ENCODE data around the gene CHST5. TPM values are rescaled to one million over a fixed set of nuclear protein-coding genes. Genes with fewer than 3 reads are reported as not detected.

CHST5 gene
- polyA plus RNA-seq (2013, experiment 1 of 2): 0.45 TPM
- not detected for polyA plus RNA-seq (2013, experiment 2 of 2)

- Histone ChIP-seq H3K27ac (ENCODE audit: low read depth, low read length) (no peak within 1 kb of the TSS), H3K4me1 (ENCODE audit: insufficient read depth, low read length) (no peaks in the 10 kb centered on the region), H3K27me3 (ENCODE audit: insufficient read depth, low read length) (no peaks in the 10 kb centered on the region), H3K9me3 (ENCODE audit: insufficient read depth, low read depth, low read length) (no peaks in the 10 kb centered on the region), H3K4me3 (ENCODE audit: low read length) (no peak within 1 kb of the TSS), H3K36me3 (ENCODE audit: insufficient read depth, low read length) (no peaks in the 10 kb centered on the region), H3K9ac (ENCODE audit: low read depth, low read length) (no peak within 1 kb of the TSS)
- WGBS: 92% methylated on average over 7 of the region's 7 CpGs
Measured at GRCh38 chr16:75535901-75536300, at the start of gene CHST5. Gene CHST5, minus strand, starts transcription at chr16:75536108. Its CDS starts 5,724 bp downstream, at chr16:75530384.

DNA sequence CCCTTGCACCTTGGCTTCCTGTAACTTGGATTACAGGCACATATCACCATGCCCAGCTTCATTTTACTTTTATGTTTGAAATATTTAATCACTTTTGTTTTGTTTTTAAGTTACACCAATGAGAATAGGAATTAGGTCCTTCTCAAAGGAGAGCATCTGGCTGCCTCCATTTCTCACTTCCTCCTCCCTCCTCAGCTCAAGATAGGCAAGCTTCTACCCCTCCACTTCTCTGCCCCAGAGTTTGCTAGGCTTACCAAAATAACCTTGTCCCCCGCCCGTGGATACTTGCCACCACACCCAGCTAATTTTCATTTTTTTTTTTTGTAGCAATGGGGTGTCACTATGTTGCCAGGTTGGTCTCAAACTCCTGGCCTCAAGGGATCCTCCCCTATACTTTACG is 48.2 kb upstream of the CHST5 start:
- no peak overlapping the region for H3K4me3 ChIP-seq (ENCODE audit: low read length)
- H3K4me1 ChIP-seq (ENCODE audit: insufficient read depth, low read length): peaks cover under 1% of the 10 kb centered on the region; the same call in 1 of the 2 replicates
- no peak overlapping the region for H3K9ac ChIP-seq (ENCODE audit: low read depth, low read length)
- no peaks in the 10 kb centered on the region for H3K9me3 ChIP-seq (ENCODE audit: insufficient read depth, low read depth, low read length)
- no peaks in the 10 kb centered on the region for H3K27me3 ChIP-seq (ENCODE audit: insufficient read depth, low read length)
- 88% methylated on average over 3 of the region's 3 CpGs for WGBS
- no peak overlapping the region for H3K27ac ChIP-seq (ENCODE audit: low read depth, low read length)
- peaks cover 9% of the 10 kb centered on the region for H3K36me3 ChIP-seq (ENCODE audit: insufficient read depth, low read length)

- no peak overlapping the region for H3K27ac ChIP-seq (ENCODE audit: low read depth, low read length)
- no peak overlapping the region for H3K4me3 ChIP-seq (ENCODE audit: low read length)
- H3K4me1 ChIP-seq (ENCODE audit: insufficient read depth, low read length): peaks cover 9% of the 10 kb centered on the region
- H3K9ac ChIP-seq (ENCODE audit: low read depth, low read length): no peak overlapping the region
- H3K27me3 ChIP-seq (ENCODE audit: insufficient read depth, low read length): no peaks in the 10 kb centered on the region
- peaks cover 45% of the 10 kb centered on the region for H3K36me3 ChIP-seq (ENCODE audit: insufficient read depth, low read length)
- WGBS: 94% methylated on average over 7 of the region's 7 CpGs
- no peaks in the 10 kb centered on the region for H3K9me3 ChIP-seq (ENCODE audit: insufficient read depth, low read depth, low read length)
Measured at GRCh38 chr16:75579281-75579834, 43.5 kb upstream of the CHST5 start.

GRCh38 chr16:75578725-75579124 is 42.8 kb upstream of the CHST5 start:
- 98% methylated on average over 1 of the region's 2 CpGs for WGBS
- H3K4me1 ChIP-seq (ENCODE audit: insufficient read depth, low read length): peaks cover 9% of the 10 kb centered on the region
- no peak overlapping the region for H3K9ac ChIP-seq (ENCODE audit: low read depth, low read length)
- no peak overlapping the region for H3K27ac ChIP-seq (ENCODE audit: low read depth, low read length)
- H3K36me3 ChIP-seq (ENCODE audit: insufficient read depth, low read length): peaks cover 51% of the 10 kb centered on the region
- H3K4me3 ChIP-seq (ENCODE audit: low read length): no peak overlapping the region
- H3K9me3 ChIP-seq (ENCODE audit: insufficient read depth, low read depth, low read length): no peaks in the 10 kb centered on the region
- H3K27me3 ChIP-seq (ENCODE audit: insufficient read depth, low read length): no peaks in the 10 kb centered on the region

DNA sequence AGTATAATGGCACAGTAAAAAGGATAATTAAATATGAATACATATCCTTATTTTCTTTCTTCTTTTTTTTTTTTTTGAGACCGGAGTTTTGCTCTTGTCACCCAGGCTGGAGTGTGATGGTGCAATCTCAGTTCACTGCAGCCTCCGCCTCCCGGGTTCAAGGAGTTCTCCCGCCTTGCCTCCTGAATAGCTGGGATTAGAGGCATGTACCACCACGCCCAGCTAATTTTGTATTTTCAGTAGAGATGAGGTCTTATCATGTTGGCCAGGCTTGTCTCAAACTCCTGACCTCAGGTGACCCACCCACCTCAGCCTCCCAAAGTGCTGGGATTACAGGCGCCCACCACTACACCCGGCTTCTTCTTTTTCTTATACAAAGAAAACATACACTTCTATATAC is 42.3 kb upstream of the CHST5 start:
- no peaks in the 10 kb centered on the region for H3K9me3 ChIP-seq (ENCODE audit: insufficient read depth, low read depth, low read length)
- peaks cover 9% of the 10 kb centered on the region for H3K4me1 ChIP-seq (ENCODE audit: insufficient read depth, low read length)
- peaks cover 57% of the 10 kb centered on the region for H3K36me3 ChIP-seq (ENCODE audit: insufficient read depth, low read length)
- H3K27ac ChIP-seq (ENCODE audit: low read depth, low read length): no peak overlapping the region
- H3K9ac ChIP-seq (ENCODE audit: low read depth, low read length): no peak overlapping the region
- H3K4me3 ChIP-seq (ENCODE audit: low read length): no peak overlapping the region
- no peaks in the 10 kb centered on the region for H3K27me3 ChIP-seq (ENCODE audit: insufficient read depth, low read length)
- 95% methylated on average over 6 of the region's 7 CpGs for WGBS

DNA sequence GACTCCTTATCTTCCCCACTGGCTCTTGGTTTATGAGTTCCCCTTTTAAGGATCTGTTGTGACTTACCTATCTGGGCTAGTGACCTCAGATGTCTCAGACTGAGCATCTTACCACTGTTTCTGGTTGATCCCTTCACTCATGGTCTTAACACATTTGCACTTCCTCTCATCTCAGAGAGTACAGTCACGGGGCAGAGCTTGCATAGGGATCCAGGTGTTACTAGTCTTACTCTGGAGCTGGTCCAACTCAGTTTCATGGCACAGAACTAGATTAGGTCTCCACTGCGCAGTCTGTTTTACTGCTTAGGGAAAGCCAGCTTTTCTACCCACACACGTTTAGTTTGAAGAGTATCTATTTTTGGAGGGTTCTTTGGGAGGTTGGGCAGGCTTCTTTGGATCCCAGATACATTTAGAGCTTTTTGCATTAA is 40.5 kb upstream of the CHST5 start:
- Histone ChIP-seq H3K4me1 (ENCODE audit: insufficient read depth, low read length) (peaks cover 9% of the 10 kb centered on the region), H3K27ac (ENCODE audit: low read depth, low read length) (no peak overlapping the region), H3K4me3 (ENCODE audit: low read length) (no peak overlapping the region), H3K36me3 (ENCODE audit: insufficient read depth, low read length) (peaks cover 72% of the 10 kb centered on the region), H3K27me3 (ENCODE audit: insufficient read depth, low read length) (no peaks in the 10 kb centered on the region), H3K9ac (ENCODE audit: low read depth, low read length) (no peak overlapping the region), H3K9me3 (ENCODE audit: insufficient read depth, low read depth, low read length) (no peaks in the 10 kb centered on the region)
- 74% methylated on average over 3 of the region's 3 CpGs for WGBS

GRCh38 chr16:75575958-75576357 is 40.0 kb upstream of the CHST5 start:
- Histone ChIP-seq H3K4me3 (ENCODE audit: low read length) (no peak overlapping the region), H3K9ac (ENCODE audit: low read depth, low read length) (no peak overlapping the region), H3K27ac (ENCODE audit: low read depth, low read length) (no peak overlapping the region), H3K27me3 (ENCODE audit: insufficient read depth, low read length) (no peaks in the 10 kb centered on the region), H3K36me3 (ENCODE audit: insufficient read depth, low read length) (peaks cover 77% of the 10 kb centered on the region), H3K4me1 (ENCODE audit: insufficient read depth, low read length) (peaks cover 9% of the 10 kb centered on the region), H3K9me3 (ENCODE audit: insufficient read depth, low read depth, low read length) (no peaks in the 10 kb centered on the region)
- 73% methylated on average over 3 of the region's 3 CpGs for WGBS

DNA sequence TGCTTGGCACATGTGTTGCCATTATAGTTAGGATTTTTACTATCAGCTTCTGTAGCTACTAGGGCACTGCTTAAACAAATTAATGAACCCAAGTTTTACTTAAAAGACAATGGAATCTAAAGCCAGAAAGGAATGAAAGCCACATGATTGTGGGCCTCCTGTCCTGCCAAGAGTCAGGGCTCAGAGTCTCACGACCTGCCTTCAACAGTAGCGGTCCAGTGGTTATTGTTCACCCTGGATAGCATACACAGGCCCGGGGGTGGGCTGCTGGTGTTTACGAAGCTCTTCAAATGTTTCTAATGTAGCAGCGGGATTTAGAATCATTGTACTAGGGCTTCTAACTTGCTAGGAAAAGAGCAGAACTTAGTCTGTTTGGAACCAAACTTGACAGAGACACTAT is 38.0 kb upstream of the CHST5 start:
- Histone ChIP-seq H3K27me3 (ENCODE audit: insufficient read depth, low read length) (no peaks in the 10 kb centered on the region), H3K27ac (ENCODE audit: low read depth, low read length) (no peak overlapping the region), H3K4me1 (ENCODE audit: insufficient read depth, low read length) (peaks cover 9% of the 10 kb centered on the region), H3K36me3 (ENCODE audit: insufficient read depth, low read length) (peaks cover 87% of the 10 kb centered on the region), H3K9ac (ENCODE audit: low read depth, low read length) (no peak overlapping the region), H3K9me3 (ENCODE audit: insufficient read depth, low read depth, low read length) (no peaks in the 10 kb centered on the region), H3K4me3 (ENCODE audit: low read length) (no peak overlapping the region)
- 96% methylated on average over 5 of the region's 5 CpGs for WGBS

- H3K4me1 ChIP-seq (ENCODE audit: insufficient read depth, low read length): peaks cover 9% of the 10 kb centered on the region
- no peaks in the 10 kb centered on the region for H3K9me3 ChIP-seq (ENCODE audit: insufficient read depth, low read depth, low read length)
- 95% methylated on average over 3 of the region's 3 CpGs for WGBS
- H3K27me3 ChIP-seq (ENCODE audit: insufficient read depth, low read length): no peaks in the 10 kb centered on the region
- no peak overlapping the region for H3K9ac ChIP-seq (ENCODE audit: low read depth, low read length)
- peaks cover 87% of the 10 kb centered on the region for H3K36me3 ChIP-seq (ENCODE audit: insufficient read depth, low read length)
- H3K27ac ChIP-seq (ENCODE audit: low read depth, low read length): no peak overlapping the region
- no peak overlapping the region for H3K4me3 ChIP-seq (ENCODE audit: low read length)
Measured at GRCh38 chr16:75572864-75573542, 37.1 kb upstream of the CHST5 start.

DNA sequence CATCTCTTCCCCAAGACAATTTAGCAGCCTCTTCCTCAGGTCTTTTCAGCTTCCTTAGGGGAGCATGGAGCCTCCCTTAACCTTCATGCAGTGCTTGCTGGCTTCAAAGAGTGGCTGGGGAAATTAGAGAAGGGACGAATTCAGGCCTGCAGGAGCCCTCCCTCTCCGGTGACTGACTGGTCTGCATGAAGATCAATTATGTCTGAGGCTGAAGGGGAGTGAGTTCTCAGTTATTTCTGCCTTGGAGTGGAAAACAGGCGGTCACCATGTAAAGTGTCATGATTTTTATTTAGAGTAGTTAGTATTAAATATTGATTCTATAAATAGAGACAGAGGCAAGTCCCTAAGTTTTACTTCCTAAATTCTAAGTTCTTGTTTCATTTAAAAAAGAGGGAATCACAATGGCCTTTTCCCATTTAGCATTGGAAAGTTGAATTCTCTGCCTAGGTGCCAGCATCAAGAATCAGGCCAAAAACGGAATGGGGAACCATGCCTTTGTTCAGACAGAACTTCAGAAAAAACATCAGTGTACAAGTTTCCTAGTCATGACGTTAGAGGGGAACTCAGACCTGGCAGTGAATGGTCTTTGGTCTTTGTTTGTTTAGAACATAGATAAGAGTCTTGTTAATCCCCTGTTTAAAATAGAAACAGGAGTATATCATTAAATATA is 34.6 kb upstream of the CHST5 start:
- no peaks in the 10 kb centered on the region for H3K27me3 ChIP-seq (ENCODE audit: insufficient read depth, low read length)
- 94% methylated on average over 5 of the region's 5 CpGs for WGBS
- H3K36me3 ChIP-seq (ENCODE audit: insufficient read depth, low read length): peaks cover 74% of the 10 kb centered on the region
- H3K4me3 ChIP-seq (ENCODE audit: low read length): no peak overlapping the region
- no peaks in the 10 kb centered on the region for H3K9me3 ChIP-seq (ENCODE audit: insufficient read depth, low read depth, low read length)
- no peak overlapping the region for H3K9ac ChIP-seq (ENCODE audit: low read depth, low read length)
- H3K27ac ChIP-seq (ENCODE audit: low read depth, low read length): no peak overlapping the region
- peaks cover 3% of the 10 kb centered on the region; the same call in 1 of the 2 replicates for H3K4me1 ChIP-seq (ENCODE audit: insufficient read depth, low read length)

GRCh38 chr16:75567911-75568310 is 32.0 kb upstream of the CHST5 start:
- Histone ChIP-seq H3K36me3 (ENCODE audit: insufficient read depth, low read length) (peaks cover 51% of the 10 kb centered on the region), H3K9ac (ENCODE audit: low read depth, low read length) (no peak overlapping the region), H3K4me1 (ENCODE audit: insufficient read depth, low read length) (peaks cover 7% of the 10 kb centered on the region; the same call in 1 of the 2 replicates), H3K9me3 (ENCODE audit: insufficient read depth, low read depth, low read length) (no peaks in the 10 kb centered on the region), H3K4me3 (ENCODE audit: low read length) (no peak overlapping the region), H3K27ac (ENCODE audit: low read depth, low read length) (no peak overlapping the region), H3K27me3 (ENCODE audit: insufficient read depth, low read length) (no peaks in the 10 kb centered on the region)
- 91% methylated on average over 4 of the region's 4 CpGs for WGBS
